Superior temporal gyrus (tissue), 1 donor: ENCODE results near the gene BEX1.
A peak's percentile ranks its signal among the peaks of the same experiment; 100 is the strongest.
"Not testable (repeated sequence)": the region's sequence is repeated elsewhere in the genome, so short reads cannot be mapped to it uniquely, and the experiment has no call there.

ENCODE experiments used
- DNase-seq: peaks from one replicate; pipeline ENCODE4 v3.0.0-alpha.2; 2016; ENCODE audit errors: extremely low spot score

Gene BEX1

DNA sequence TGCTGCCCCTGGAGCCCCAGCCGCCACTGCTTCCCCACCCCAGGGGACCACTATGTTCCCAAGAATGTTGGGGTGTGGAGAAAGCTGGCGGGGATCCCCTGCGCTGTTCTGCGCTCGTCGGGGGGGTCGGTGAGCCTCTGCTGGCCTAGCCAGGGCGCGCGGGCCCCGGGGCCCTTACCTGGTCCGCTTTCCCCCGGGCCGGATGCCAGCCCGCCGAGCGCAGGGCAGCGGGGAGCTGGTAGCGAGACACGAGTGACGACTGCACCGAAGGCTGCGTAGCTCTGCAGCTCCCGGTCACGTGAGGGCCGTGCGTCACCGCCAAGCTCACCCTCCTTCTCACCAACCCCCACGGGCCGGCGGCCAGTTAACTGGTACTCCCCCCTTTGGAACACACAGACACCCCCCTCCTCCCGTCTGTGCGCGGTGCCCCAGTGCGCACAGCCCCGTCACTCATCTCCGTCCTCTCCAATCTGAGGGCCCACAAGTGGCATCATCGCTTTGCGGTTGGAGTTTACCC is at the start of gene BEX1:
Gene BEX1 (minus strand): TSS at position 254 of the 517 bp plus-strand sequence. CDS start 897 bp downstream, outside the sequence.
- peak; percentile 77 for DNase-seq

DNA sequence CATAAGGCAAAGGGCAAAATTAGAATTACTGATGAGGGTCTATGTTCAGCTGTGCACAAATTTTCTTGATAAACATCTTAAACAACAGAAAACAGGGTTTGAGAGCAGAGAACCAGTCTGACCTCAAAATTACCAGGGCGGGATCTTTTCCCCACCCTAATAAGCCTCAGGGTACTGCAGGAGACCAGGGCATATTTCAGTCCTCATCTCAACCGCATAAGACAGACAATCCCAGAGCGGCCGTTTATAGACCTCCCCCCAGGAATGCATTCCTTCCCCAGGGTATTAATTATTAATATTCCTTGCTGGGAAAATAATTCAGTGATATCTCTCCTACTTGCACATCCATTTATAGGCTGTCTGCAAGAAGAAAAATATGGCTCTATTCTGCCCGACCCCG is 45.5 kb upstream of the BEX1 start:
- DNase-seq: not testable (repeated sequence)

DNA sequence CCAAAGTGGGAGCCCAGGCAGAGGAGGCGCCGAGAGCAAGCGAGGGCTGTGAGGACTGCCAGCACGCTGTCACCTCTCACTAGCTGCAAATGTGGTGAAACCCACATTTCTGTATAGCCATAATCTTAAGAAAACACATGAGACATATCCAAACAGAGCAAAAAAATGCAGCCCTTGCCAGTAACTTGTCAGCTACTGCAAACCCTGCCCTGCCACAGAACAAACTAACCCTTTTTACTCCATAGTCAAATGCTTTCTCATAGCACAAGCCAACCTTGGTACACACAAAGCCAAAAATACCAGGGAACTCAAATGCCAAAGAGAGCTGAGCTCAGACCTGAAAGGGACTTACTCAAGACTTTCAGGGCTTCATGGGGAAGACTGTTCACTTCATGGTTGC is 43.9 kb upstream of the BEX1 start:
- no peak for DNase-seq

DNA sequence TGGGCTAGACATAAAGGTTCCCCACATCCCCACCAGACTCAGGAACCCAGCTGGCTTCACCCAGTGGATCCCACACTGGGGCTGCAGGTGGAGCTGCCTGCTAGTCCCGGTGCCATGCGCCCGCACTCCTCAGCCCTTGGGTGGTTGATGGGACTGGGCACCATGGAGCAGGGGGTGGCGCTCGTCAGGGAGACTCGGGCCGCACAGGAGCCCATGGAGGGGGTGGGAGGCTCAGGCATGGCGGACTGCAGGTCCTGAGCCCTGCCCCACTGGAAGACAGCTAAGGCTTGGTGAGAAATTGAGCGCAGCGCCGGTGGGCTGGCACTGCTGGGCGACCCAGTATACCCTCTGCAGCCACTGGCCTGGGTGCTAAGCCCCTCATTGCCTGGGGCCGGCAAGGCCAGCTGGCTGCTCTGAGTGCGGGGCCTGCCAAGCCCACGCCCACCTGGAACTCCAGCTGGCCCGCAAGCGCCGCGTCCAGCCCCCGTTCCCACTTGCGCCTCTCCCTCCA is 43.3 kb upstream of the BEX1 start:
- not testable (repeated sequence) for DNase-seq

DNA sequence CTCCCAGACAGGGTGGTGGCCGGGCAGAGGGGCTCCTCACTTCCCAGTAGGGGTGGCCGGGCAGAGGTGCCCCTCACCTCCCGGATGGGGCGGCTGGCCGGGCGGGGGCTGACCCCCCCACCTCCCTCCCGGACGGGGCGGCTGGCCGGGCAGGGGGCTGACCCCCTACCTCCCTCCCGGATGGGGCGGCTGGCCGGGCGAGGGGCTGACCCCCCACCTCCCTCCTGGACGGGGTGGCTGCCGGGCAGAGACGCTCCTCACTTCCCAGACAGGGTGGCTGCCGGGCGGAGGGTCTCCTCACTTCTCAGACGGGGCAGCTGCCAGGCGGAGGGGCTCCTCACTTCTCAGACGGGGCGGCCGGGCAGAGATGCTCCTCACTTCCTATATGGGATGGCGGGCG is 40.4 kb upstream of the BEX1 start:
- DNase-seq: not testable (repeated sequence)

DNA sequence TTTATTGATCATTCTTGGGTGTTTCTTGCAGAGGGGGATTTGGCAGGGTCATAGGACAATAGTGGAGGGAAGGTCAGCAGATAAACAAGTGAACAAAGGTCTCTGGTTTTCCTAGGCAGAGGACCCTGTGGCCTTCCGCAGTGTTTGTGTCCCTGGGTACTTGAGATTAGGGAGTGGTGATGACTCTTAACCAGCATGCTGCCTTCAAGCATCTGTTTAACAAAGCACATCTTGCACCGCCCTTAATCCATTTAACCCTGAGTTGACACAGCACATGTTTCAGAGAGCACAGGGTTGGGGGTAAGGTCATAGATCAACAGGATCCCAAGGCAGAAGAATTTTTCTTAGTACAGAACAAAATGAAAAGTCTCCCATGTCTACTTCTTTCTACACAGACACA is 39.9 kb upstream of the BEX1 start:
- DNase-seq: not testable (repeated sequence)

DNA sequence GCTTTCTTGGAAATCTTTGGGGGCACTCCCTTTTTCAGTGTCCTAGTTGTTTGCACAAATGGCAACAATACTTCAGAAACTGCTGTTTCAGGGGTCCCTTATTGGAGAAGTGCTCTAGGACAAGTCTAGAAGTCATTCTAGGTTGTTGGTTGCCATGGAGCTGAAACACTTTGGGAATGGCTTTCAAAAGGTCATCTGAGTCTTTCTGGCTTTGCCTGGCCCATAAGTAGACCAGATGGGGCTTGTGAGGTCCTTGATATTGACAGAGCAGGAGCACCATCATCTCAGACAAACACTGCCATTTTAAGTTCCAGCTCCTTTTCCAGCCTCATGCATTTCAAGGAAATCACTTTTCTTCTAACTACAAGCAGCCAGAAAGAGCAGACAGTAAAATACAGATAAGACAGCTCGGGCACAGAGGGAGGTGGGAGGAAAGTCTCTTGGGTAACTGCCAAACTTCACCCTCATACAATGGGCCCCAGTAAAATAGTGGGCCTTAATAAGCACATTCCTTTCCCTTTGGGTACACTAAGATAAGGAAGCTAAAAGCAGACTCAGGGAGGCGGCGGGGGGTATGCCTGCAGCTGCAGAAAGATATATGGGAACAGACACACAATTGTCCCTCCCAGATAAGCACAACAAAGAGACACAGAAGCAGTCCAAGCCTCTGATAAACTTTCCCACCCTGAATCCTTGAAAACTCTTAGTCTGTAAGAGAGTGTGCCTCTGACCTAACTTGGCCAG is 37.5 kb upstream of the BEX1 start:
- DNase-seq: no peak

DNA sequence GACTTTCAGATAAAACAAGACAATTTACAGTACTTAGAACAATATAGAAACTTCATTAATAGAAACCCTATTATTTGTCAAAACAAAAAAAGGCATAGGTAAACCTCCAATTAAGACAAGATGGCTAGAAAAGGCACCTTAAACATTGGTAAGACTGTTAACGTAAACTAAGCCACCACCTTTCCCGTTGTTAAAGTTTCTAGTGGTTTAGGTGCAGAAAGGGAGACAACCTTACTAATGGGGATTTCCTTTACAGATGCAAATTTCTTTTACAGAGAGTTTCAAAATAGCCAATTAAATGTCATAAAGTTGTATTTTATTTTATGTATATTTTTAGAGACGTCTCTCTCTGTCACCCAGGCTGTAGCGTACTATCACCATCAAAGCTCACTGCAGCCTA is 36.5 kb upstream of the BEX1 start:
- DNase-seq: no peak

DNA sequence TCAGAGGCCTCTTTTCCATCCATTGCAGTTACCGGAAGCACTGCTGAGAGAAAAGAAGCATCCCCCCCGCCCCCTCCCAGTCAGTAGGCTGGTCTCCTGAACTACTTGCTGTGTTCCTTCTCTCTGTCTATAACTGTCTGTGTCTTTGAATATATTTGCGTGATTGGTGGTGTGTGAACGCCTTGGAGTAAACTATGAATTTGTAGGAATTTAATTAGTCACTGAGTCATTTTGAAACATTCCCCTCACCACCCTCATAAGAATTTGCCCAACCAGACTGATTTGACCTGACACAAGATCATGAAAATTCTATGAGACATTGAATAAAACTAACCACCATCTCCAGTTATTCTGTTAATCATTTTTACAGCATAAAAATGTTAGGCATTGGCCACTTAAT is 35.7 kb upstream of the BEX1 start:
- DNase-seq: no peak

DNA sequence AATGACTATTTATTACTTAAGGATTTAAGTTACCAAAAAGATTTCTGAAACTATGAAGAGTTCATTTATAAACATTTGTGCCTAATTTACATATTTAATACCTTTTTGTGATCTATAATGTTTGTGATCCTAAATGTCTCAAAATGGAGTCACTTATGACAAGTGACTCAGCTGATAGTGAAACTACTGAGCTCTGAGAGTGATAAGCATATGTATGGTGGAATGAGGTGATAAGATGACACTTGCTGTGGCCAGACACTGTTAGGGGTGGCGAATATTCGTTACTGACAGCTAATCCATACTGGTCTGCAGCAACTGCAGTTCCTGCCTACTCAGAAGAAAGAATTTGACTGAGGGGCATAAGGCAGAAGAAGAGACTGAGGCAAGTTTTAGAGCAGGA is 34.5 kb upstream of the BEX1 start:
- no peak for DNase-seq

DNA sequence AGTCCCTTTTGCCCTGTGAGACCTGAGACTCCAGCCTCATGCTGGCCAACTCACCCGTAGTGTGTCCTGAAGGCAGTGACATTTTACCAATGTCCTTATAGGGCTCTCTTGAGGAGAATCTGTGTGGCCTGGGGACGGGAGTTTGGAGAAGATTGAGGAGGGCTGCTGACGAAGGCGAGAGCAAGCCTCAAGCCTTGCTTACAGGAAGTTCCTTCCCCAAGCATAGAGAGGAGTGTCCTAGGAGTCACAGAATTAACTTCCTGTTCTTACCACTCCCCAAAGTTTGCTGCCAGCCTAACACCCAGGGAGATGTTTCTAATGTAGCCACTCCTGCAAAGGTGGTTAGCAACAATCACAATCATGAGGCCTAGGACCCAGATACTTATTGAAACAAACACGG is 29.0 kb upstream of the BEX1 start, which contains the start of gene NXF3:
Gene NXF3 (minus strand): TSS at position 202 of the 400 bp plus-strand sequence. CDS start 120 bp downstream, at position 82.
- no peak for DNase-seq

DNA sequence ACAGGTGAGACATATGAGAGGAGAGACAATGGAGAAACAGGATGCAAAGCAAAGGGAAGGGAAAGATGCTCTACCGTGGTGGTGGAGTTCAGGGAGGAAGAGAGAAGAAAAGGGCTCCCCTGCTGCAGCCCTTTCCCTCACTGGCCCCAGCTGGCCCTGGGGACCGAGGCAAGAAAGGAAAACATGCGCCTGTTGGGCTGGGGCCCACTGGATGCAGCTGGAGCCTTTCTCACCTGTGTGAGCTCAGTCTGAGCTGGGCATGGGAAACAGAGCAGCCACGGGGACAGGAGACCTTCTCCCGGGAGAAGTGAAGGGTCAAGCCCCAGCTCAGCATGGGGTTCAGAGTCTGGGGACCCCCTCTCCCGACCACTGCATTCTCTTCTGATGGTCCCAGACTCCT is 17.1 kb upstream of the BEX1 start:
- DNase-seq: no peak

DNA sequence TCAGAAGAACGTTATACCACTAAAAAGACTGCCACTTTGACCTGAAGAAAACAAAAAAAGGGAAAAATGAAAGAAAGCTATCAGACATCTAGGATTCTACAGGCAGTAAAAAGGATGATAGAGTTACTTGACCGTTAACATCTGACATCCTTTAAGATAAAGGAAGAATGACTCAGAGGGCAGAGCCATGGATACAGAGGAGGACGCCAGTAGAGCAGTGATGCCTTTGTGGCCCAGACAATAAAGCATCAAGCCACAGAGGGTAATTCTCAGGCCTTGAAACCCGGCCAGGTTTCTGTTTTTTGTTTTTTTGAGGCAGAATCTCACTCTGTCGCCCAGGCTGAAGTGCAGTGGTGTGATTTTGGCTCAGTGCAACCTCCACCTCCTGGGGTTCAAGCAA is 9.5 kb upstream of the BEX1 start:
- no peak for DNase-seq

DNA sequence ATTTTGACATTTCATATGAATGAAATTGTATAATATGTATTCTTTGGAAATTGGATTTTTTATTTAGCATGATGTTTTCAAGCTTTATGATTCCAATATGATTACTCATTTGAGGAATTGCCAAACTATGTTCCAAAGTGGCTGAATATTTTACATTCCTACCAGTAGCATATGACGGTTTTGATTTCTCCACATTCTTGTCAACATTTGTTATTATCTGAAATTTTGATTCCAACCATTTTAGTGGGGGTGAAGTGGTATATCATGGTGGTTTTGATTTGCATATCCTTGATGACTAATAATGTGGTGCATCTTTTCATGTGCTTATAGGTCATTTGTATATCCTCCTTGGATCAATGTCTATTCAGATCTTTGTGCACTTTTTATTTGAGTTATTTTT is 2.6 kb upstream of the BEX1 start:
- DNase-seq: no peak

DNA sequence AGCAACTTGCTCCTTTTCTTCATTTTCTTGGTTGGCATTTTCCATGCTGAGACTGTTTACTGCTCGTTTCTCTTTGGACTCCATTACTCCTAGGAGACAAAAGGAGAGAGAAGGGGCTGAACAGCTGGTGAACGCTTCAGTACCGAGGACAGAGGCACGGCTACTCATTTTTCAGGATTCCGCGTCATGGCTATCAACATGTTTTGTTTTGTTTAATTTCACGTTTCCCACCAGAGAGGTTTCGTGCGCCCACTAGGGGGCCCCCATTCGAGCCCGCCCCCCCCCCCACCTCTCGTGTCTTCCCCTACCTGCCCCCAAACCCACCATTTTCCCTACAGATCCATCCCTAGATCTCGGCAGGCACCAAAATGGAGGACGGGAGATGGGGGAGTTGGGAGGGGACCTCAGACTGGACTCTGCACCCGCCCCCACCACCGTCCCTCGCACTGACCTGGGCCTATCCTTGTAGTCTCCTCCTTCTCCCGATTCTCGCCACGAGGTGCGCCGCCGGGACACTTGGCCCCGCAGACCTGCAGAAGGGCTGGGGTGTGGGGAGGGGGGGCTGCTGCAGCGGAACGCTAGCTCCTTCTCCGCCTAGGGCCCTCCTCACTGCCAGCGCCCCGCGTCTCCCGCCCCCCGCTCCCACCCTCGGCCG is 653 bp downstream of the BEX1 start:
- DNase-seq: peak; percentile 19

DNA sequence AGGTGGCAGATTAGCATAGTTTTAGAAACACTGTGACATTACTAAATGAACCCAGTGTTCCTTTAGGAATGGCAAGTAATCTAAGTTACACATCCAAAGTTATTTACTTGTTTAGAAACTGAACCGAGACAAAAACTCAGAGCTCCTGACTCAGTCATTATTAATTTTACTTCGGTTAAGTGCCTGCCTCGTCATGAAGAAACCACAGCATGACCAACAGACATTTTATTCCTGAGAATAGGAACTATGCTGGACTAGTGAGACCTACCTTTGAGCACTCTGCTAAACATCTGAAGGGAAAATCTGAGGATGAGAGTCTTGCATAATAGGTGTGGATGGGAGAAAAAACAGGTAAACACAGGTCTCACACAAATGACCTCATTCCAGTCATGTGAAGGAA is 2.5 kb downstream of the BEX1 start:
- no peak for DNase-seq

DNA sequence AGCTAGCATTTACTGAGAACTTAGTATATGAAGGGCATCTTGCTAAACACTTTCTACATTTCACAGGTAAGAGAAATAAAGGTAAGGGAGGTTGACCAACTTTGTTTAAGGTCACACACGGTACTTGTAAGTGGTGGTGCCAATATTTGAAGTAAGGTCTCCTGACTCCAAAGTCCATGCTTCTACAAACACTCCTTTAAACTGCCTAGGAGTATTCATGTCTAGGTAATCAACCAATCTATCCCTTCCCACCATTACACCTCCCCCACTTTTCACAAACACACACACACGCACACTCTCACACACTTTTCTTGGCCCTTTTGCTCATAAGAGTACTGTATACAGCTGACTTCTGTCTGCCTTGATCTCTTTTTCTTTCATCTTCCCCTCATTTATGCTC is 7.1 kb downstream of the BEX1 start:
- DNase-seq: no peak

DNA sequence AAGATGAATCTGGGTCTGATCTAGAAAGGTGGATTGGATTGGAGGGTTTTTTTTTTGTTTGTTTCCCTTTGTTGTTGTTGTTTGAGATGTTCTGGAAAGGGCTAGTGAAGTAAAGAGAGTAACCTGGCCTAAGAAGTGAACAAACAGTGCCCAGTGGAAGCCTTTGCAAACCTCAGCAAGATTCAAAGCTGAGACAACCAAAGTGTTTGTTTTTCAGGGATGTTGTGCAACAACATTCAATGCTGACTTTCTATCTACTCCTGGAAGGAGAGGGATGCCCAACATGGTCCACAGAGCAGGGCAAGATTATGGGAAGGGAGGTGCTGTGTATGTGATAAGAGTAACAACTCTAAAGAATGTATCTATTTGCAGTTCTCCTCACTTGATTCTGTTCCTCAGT is 11.3 kb downstream of the BEX1 start:
- no peak for DNase-seq

DNA sequence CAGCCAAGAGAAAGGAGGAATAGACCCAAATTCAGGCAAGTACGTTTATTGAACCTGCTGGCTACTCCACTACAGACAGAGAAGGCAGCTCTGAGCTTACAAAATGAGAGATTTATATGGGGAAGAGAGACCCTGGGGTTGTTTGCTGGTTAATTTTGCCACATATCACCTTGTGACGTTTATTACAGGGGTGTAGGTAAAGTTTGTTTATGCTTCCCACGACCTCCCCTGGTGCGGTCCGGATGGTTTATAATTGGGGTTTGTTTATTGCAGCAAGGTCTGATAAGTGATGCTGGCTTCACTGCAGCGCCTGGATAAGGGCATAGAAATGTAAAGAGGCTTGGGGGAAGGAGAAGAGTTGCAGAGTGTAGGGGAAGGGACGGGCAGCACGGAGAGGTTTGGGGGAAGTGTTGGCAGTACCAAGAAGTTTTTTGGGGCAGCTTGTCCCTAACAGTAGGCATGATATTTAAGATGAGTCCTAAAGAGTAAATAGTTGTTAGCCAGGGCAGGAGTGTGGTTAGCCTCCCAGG is 12.6 kb downstream of the BEX1 start:
- DNase-seq: no peak

DNA sequence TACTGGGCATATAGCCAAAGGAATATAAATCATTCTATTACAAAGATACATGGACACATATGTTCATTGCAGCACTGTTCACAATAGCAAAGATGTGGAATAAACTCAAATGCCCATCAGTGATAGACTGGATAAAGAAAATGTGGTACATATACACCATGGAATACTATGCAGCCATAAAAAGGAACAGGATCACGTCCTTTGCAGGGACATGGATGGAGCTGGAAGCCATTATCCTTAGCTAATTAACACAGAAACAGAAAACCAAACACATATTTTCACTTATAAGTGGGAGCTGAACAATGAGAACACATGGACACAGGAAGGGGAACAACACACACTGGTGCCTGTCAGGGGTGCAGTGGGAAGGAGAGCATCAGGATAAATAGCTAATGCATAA is 30.6 kb downstream of the BEX1 start:
- not testable (repeated sequence) for DNase-seq

DNA sequence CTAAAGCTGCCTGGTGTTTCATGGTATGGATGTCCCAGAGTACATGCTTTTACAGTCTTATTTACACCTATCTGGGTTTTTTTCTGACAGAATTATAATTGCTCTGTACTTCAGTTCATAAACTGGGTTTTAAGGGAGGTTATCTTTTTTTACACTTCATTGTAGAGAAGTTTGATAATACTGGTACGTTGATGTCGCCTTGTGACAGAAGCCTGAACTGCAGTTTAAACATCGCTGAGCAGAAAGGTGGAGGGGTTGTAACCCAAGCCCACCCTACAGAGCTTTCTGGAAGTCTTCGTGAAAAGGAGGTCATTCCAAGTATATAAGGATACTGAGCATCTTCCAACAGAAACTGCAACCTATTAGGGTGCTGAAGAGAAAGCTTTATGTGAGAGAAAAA is 46.4 kb downstream of the BEX1 start:
- no peak for DNase-seq

DNA sequence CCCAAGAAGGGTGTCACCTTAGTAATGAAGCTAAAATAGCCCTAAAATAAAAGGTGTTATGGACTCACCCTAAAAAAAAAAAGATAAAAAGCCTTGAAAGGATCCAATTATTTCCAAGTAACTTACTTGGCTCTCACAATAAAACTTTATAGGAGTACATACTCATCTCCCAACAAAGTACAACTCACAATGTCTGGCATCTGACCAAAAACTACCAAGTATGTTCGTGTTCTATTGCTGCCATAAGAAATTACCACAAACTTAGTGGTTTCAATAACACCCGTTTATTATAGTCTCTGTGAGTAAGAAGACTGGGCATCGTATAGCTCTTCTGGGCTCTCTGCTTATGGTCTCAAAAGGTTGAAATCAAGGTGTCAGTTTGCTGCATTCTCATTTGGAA is 51.0 kb downstream of the BEX1 start:
- DNase-seq: no peak
